GM21447 (cell line): Measurements from ENCODE around the gene PMS1.
"Not testable (repeated sequence)": the region's sequence is repeated elsewhere in the genome, so short reads cannot be mapped to it uniquely, and the experiment has no call there.

Experiments used
- ATAC-seq: cut with Tn5 transposase; IDR thresholded peaks from one replicate; pipeline ENCODE4 v1.9.1; 2021; ENCODE audit not compliant: unreplicated experiment

The PMS1 gene

GRCh38 chr2:189860161-189860560, 75.9 kb downstream of the PMS1 start:
- ATAC-seq: no peak

- ATAC-seq: no peak
Observed at GRCh38 chr2:189862751-189863150, 78.5 kb downstream of the PMS1 start.

GRCh38 chr2:189865826-189866225, 81.6 kb downstream of the PMS1 start:
- ATAC-seq: no peak

- no peak for ATAC-seq
Observed at GRCh38 chr2:189866296-189866695, 82.0 kb downstream of the PMS1 start.

GRCh38 chr2:189868896-189869295, 84.6 kb downstream of the PMS1 start:
- ATAC-seq: no peak

GRCh38 chr2:189870381-189871085, 86.3 kb downstream of the PMS1 start:
- no peak for ATAC-seq

GRCh38 chr2:189873696-189874095, 89.4 kb downstream of the PMS1 start:
- ATAC-seq: no peak

- ATAC-seq: no peak
Observed at GRCh38 chr2:189874586-189875320, 90.5 kb downstream of the PMS1 start.

- no peak for ATAC-seq
Observed at GRCh38 chr2:189876271-189876670, 92.0 kb downstream of the PMS1 start.

- no peak for ATAC-seq
Observed at GRCh38 chr2:189879716-189880081, 95.4 kb downstream of the PMS1 start.

- ATAC-seq: no peak
Observed at GRCh38 chr2:189880429-189880828, 96.2 kb downstream of the PMS1 start.

GRCh38 chr2:189880832-189881492, 96.7 kb downstream of the PMS1 start:
- ATAC-seq: no peak

GRCh38 chr2:189885368-189885767, 101.1 kb downstream of the PMS1 start:
- no peak for ATAC-seq

- ATAC-seq: not testable (repeated sequence)
Observed at GRCh38 chr2:189892546-189893294, 108.5 kb downstream of the PMS1 start.

- ATAC-seq: no peak
Observed at GRCh38 chr2:189896809-189897208, 112.6 kb downstream of the PMS1 start.

GRCh38 chr2:189899101-189899500, 114.9 kb downstream of the PMS1 start:
- ATAC-seq: no peak

- ATAC-seq: no peak
Observed at GRCh38 chr2:189900726-189901125, 116.5 kb downstream of the PMS1 start.

GRCh38 chr2:189901664-189902063, 117.4 kb downstream of the PMS1 start:
- ATAC-seq: no peak

GRCh38 chr2:189913821-189914220, 129.6 kb downstream of the PMS1 start:
- ATAC-seq: no peak

- no peak for ATAC-seq
Observed at GRCh38 chr2:189916651-189917050, 132.4 kb downstream of the PMS1 start.
